H1 (cell line): Measurements from ENCODE around the gene EPX. TPM values are rescaled to one million over a fixed set of nuclear protein-coding genes. Genes with fewer than 3 reads are reported as not detected.

Experiments used
- CTCF ChIA-PET: fragments of 300-600 bp; sonication (Branson Sonifier 250); formaldehyde crosslinking; loops from one replicate; lab custom pipeline; 2021; ENCODE audit not compliant: partially characterized antibody; lab: Charles Lee
- POLR2A ChIA-PET: fragments of 300-600 bp; sonication (Branson Sonifier 250); formaldehyde crosslinking; loops from one replicate; lab custom pipeline; 2021; ENCODE audit warnings: inconsistent platforms; ENCODE audit not compliant: partially characterized antibody; lab: Charles Lee
- DNase-seq, 2 experiments: peaks; one replicate each; pipeline versions ENCODE4 v3.0.0 to v3.0.0-alpha.2; 2010 to 2022; ENCODE audit warnings: low spot score in 2 of 2, low read depth in 1 of 2, mixed read lengths in 1 of 2
- FAIRE-seq: peaks from 2 replicates; lab custom pipeline; 2011; peaks lifted over from hg19 to GRCh38; lab: Jason Lieb, UNC
- H2AFZ ChIP-seq: 2 replicates; pipeline ENCODE4 v1.8.1; 2012; ENCODE audit warnings: low read length, inconsistent platforms
- H2AK5ac ChIP-seq: 2 replicates; pipeline ENCODE4 v1.6.1; 2013; ENCODE audit warnings: low read depth, low read length
- H2BK120ac ChIP-seq: replicated peaks from 2 replicates; pipeline ENCODE3; 2013; ENCODE audit warnings: low read depth, low read length, inconsistent platforms
- H2BK12ac ChIP-seq: 2 replicates; pipeline ENCODE4 v1.6.1; 2013; ENCODE audit warnings: low read depth, low read length
- H2BK15ac ChIP-seq: 2 replicates; pipeline ENCODE4 v1.6.1; 2013; ENCODE audit warnings: low read length
- H2BK20ac ChIP-seq: 2 replicates; pipeline ENCODE4 v1.6.1; 2013; ENCODE audit warnings: low read length
- H2BK5ac ChIP-seq: 2 replicates; pipeline ENCODE4 v1.6.1; 2013; ENCODE audit warnings: low read depth, low read length
- H3K14ac ChIP-seq: 2 replicates; pipeline ENCODE4 v1.6.1; 2013; ENCODE audit warnings: inconsistent platforms; ENCODE audit not compliant: insufficient read length
- H3K18ac ChIP-seq: 2 replicates; pipeline ENCODE4 v1.6.1; 2013; ENCODE audit warnings: low read length; ENCODE audit errors: extremely low read depth
- H3K23ac ChIP-seq: 2 replicates; pipeline ENCODE4 v1.6.1; 2013; ENCODE audit warnings: inconsistent platforms; ENCODE audit not compliant: insufficient read length
- H3K23me2 ChIP-seq: 2 replicates; pipeline ENCODE4 v1.6.1; 2013; ENCODE audit warnings: low read depth, low read length
- H3K27ac ChIP-seq: 2 replicates; pipeline ENCODE4 v1.6.1; 2011; ENCODE audit warnings: low read depth, low read length, inconsistent platforms
- H3K27me3 ChIP-seq, 4 experiments: replicated peaks in 1 of 4; 1 replicate in 1 of 4; 2 replicates in 3 of 4; pipeline versions ENCODE4 v1.6.1 to v1.8.1; 2011 to 2013; ENCODE audit warnings: low read length in 3 of 4, mild to moderate bottlenecking in 3 of 4, inconsistent platforms in 2 of 4, mixed read lengths in 2 of 4, moderate library complexity in 1 of 4; ENCODE audit not compliant: control insufficient read depth in 3 of 4, insufficient read depth in 3 of 4; ENCODE audit errors: extremely low read depth in 1 of 4
- H3K36me3 ChIP-seq, 4 experiments: 2 replicates each; pipeline versions ENCODE4 v1.6.1 to v1.8.1; 2011 to 2013; ENCODE audit warnings: mild to moderate bottlenecking in 4 of 4, low read length in 3 of 4, moderate library complexity in 2 of 4, control low read depth in 1 of 4, inconsistent platforms in 1 of 4; ENCODE audit not compliant: insufficient read depth in 4 of 4, control insufficient read depth in 2 of 4
- H3K4ac ChIP-seq: replicated peaks from 2 replicates; pipeline ENCODE3; 2013; ENCODE audit warnings: low read length, low read depth, mixed read lengths, inconsistent platforms; ENCODE audit not compliant: insufficient read length
- H3K4me1 ChIP-seq, 4 experiments: replicated peaks in 1 of 4; 1 replicate in 1 of 4; 2 replicates in 3 of 4; pipeline versions ENCODE4 v1.6.1 to v1.8.1; 2011 to 2013; ENCODE audit warnings: low read length in 3 of 4, inconsistent platforms in 2 of 4, mixed read lengths in 1 of 4; ENCODE audit not compliant: insufficient read depth in 4 of 4, control insufficient read depth in 3 of 4
- H3K4me2 ChIP-seq, 2 experiments: 2 replicates each; pipeline versions ENCODE4 v1.6.1 to v1.8.1; 2011 to 2013; ENCODE audit warnings: low read depth in 2 of 2, low read length in 2 of 2, control low read depth in 1 of 2, inconsistent platforms in 1 of 2, mild to moderate bottlenecking in 1 of 2; ENCODE audit not compliant: insufficient read depth in 1 of 2
- H3K4me3 ChIP-seq, 4 experiments: fragments of 200-600, 300-600 bp in 1 of 4; sonication (generic), shearing (Covaris generic), sonication (Bioruptor Twin) in 1 of 4; 2 replicates each; pipeline versions ENCODE4 v1.5.1 to v1.8.1; 2011 to 2016; ENCODE audit warnings: low read length in 4 of 4, low read depth in 3 of 4, control low read depth in 2 of 4, inconsistent platforms in 2 of 4, mild to moderate bottlenecking in 2 of 4, mixed read lengths in 1 of 4, moderate library complexity in 1 of 4; ENCODE audit not compliant: insufficient read depth in 2 of 4; ENCODE audit errors: extremely low read depth in 1 of 4
- H3K56ac ChIP-seq: replicated peaks from 2 replicates; pipeline ENCODE3; 2013; ENCODE audit warnings: low read depth, mild to moderate bottlenecking, mixed read lengths, low read length, inconsistent platforms; ENCODE audit not compliant: insufficient read length
- H3K79me1 ChIP-seq: 2 replicates; pipeline ENCODE4 v1.6.1; 2013; ENCODE audit warnings: low read depth, low read length, control low read depth
- H3K79me2 ChIP-seq, 2 experiments: 2 replicates each; pipeline versions ENCODE4 v1.6.1 to v1.8.1; 2012 to 2013; ENCODE audit warnings: low read length in 2 of 2, mild to moderate bottlenecking in 2 of 2, inconsistent platforms in 1 of 2; ENCODE audit not compliant: insufficient read depth in 2 of 2, control insufficient read depth in 1 of 2
- H3K9ac ChIP-seq, 4 experiments: replicated peaks in 1 of 4; 1 replicate in 1 of 4; 2 replicates in 3 of 4; pipeline versions ENCODE4 v1.6.1 to v1.8.1; 2011 to 2013; ENCODE audit warnings: low read depth in 3 of 4, low read length in 3 of 4, control low read depth in 2 of 4, mild to moderate bottlenecking in 2 of 4, moderate library complexity in 2 of 4, inconsistent platforms in 1 of 4; ENCODE audit errors: extremely low read depth in 1 of 4
- H3K9me3 ChIP-seq, 2 experiments: 2 replicates each; pipeline versions ENCODE4 v1.6.1 to v1.8.1; 2012 to 2013; ENCODE audit warnings: mild to moderate bottlenecking in 2 of 2, moderate library complexity in 2 of 2, control low read depth in 1 of 2, inconsistent platforms in 1 of 2, low read depth in 1 of 2, low read length in 1 of 2, mixed read lengths in 1 of 2; ENCODE audit not compliant: insufficient read depth in 2 of 2
- H4K20me1 ChIP-seq, 2 experiments: replicated peaks in 1 of 2; 2 replicates each; pipeline versions ENCODE3 to v1.8.1; 2011 to 2013; ENCODE audit warnings: inconsistent platforms in 2 of 2, low read length in 2 of 2, mild to moderate bottlenecking in 1 of 2; ENCODE audit not compliant: insufficient read depth in 2 of 2, control insufficient read depth in 1 of 2
- H4K5ac ChIP-seq: 2 replicates; pipeline ENCODE4 v1.6.1; 2013; ENCODE audit warnings: low read length, low read depth, mixed read lengths, inconsistent platforms; ENCODE audit not compliant: insufficient read length
- H4K8ac ChIP-seq: 2 replicates; pipeline ENCODE4 v1.8.0; 2013; ENCODE audit warnings: mild to moderate bottlenecking, moderate library complexity, low read length, inconsistent platforms; ENCODE audit not compliant: insufficient read depth; ENCODE audit errors: extremely low read depth
- H4K91ac ChIP-seq: replicated peaks from 2 replicates; pipeline ENCODE3; 2013; ENCODE audit warnings: low read length, mixed read lengths, inconsistent platforms; ENCODE audit not compliant: insufficient read length
- EGR1 ChIP-seq: IDR thresholded peaks from 2 replicates; pipeline ENCODE4 v1.6.1; 2011; ENCODE audit warnings: low read depth, low read length, borderline replicate concordance
- WGBS, 2 experiments: shearing (Covaris generic) in 1 of 2; methylation state at CpG; one replicate each; pipeline versions ENCODE4 v1.1.6 to v1.1.7; 2013 to 2015; ENCODE audit warnings: low lambda C conversion rate in 2 of 2, mixed read lengths in 2 of 2, inconsistent platforms in 1 of 2, low coverage in 1 of 2, missing lambda C conversion rate in 1 of 2; ENCODE audit not compliant: insufficient replicate concordance in 2 of 2, insufficient coverage in 1 of 2, insufficient read length in 1 of 2; ENCODE audit errors: extremely low coverage in 1 of 2, missing lambda C conversion rate in 1 of 2; 5-methylcytosine and 5-hydroxymethylcytosine counted together
- polyA plus RNA-seq, 7 experiments: library from polyadenylated mRNA; depleted of rRNA in 3 of 7; stranded (reverse) in 5 of 7; unstranded in 2 of 7; fragments of >200 nt in 5 of 7; fragments of 200-250 nt in 2 of 7; gene quantifications; 1 replicate in 5 of 7; 2 replicates in 1 of 7; 4 replicates in 1 of 7; pipeline versions ENCODE4 v1.2.1 to v1.2.3, GENCODE V29; 2011 to 2013; ENCODE audit warnings: missing spikeins in 2 of 7, mixed read lengths in 2 of 7
- total RNA-seq: library from RNA; stranded (reverse); fragmentation: NEBNext Ultra II Directional; extraction: Animal tissue kit (Norgen Biotek cat#: 25700); gene quantifications from 2 replicates; pipeline ENCODE4 v1.2.1, GENCODE V29; 2021

Gene EPX
- total and polyA plus RNA-seq, 2 of the 8 experiments (the other 6 are each of a cell fraction or from before 2014, with no cell fraction given) = not detected

DNA sequence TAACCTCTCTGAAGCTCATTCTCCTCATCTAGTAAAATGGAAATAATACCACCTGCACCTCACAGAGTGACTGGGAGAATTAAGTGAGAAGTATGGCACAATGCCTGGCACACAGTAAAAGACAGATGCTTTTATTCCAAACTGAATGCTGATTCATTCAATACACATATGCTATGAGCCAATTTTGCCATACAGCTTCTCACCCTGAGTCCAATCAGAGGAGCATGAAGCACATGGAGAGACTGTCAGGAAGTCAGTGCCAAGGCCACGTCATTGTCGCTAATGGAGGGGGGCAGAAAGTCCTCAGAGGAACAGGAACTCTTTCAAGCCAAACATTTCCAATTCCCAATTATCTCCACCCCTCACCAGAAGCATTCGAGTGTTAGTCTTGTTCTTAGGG, 14.9 kb downstream of the EPX start:
- no peaks in the 10 kb centered on the region for H3K79me2 ChIP-seq
- WGBS, 2 experiments = 96% methylated on average over 3 of the region's 3 CpGs; no CpG with 5 or more reads in 1 of the 2 experiments
- no peaks in the 10 kb centered on the region for H3K79me1 ChIP-seq
- no peaks in the 10 kb centered on the region for H3K9me3 ChIP-seq
- H3K36me3 ChIP-seq = peaks cover 0 to 13% (median 4%) of the 10 kb centered on the region in 4 experiments; a peak in 5 of 8 replicates
- H2AFZ ChIP-seq = no peak overlapping the region
- ChIA-PET POLR2A (interaction anchor here (1.0 kb wide), 1 partner anchor 9 kb away, joined by 4 read pairs; no protein-coding TSS in a partner anchor), CTCF (interaction anchor here (1.0 to 1.5 kb wide), 5 partner anchors 8 to 140 kb away, joined by 3 to 5 read pairs (median 4); no protein-coding TSS in a partner anchor)
- H3K4ac ChIP-seq = no peak overlapping the region
- no peak overlapping the region for H4K8ac ChIP-seq
- no peak overlapping the region for H3K4me3 ChIP-seq
- DNase-seq (no peak), FAIRE-seq (no peak)
- H3K56ac ChIP-seq = no peak overlapping the region
- no peak overlapping the region for H3K4me2 ChIP-seq
- H4K91ac ChIP-seq = no peak overlapping the region
- no peak overlapping the region for H3K18ac ChIP-seq
- no peak overlapping the region for H3K14ac ChIP-seq
- H2AK5ac ChIP-seq = no peak overlapping the region
- H4K20me1 ChIP-seq = no peaks in the 10 kb centered on the region
- no peak overlapping the region for H3K9ac ChIP-seq
- no peak overlapping the region for H2BK15ac ChIP-seq
- H2BK5ac ChIP-seq = no peak overlapping the region
- H3K27me3 ChIP-seq = no peaks in the 10 kb centered on the region
- no peak overlapping the region for H2BK20ac ChIP-seq
- no peaks in the 10 kb centered on the region for H3K4me1 ChIP-seq
- no peak overlapping the region for H3K23ac ChIP-seq
- H2BK120ac ChIP-seq = no peak overlapping the region
- H3K27ac ChIP-seq = no peak overlapping the region
- H4K5ac ChIP-seq = no peak overlapping the region
- H2BK12ac ChIP-seq = no peak overlapping the region
- H3K23me2 ChIP-seq = no peaks in the 10 kb centered on the region
- no peak for TF ChIP-seq EGR1
